ENCODE measurements around the gene SGTA.

DNA sequence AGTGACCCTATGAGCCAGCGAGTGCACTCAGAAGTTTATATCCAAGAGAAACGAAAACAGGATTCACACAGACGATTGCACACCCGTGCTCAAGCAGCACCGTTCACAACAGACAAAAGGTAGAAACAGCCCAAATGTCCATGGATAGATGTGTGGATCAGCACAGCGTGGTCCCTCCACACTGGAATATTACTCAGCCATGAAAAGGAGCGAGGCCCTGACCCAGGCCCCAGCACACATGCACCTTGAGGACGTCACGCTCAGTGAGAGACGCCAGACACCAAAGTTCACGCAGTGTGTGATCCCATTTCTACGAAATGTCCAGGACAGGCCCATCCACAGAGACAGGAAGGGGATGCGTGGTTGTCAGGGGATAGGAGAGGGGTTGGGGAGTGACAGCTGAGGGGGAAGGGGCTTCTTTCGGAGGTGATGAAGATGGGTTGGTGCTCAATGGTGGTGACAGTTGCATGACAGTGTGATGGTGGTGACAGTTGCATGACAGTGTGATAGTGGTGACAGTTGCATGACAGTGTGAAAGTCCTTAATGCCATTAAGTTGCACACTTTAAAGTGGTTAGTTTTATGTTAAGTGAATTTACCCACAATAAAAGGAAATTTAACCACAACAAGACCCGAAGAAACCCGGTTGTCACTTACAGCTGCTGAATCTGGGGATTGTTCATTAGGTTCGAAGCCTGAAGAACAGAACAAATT lies 24.3 kb downstream of the SGTA start:
- TF ChIP-seq POLR2A (IDR thresholded peaks at IDR 0.05; ENCODE audit: low read depth, low read length): no peak
- TF ChIP-seq PAX5 (IDR thresholded peaks at IDR 0.05; ENCODE audit: insufficient read depth, low read length, severe bottlenecking): no peak
- no peak for TF ChIP-seq POLR2AphosphoS5 (IDR thresholded peaks at IDR 0.05; ENCODE audit: low read depth, low read length)

Measured in GM12891 (cell line).